Endothelial cell of umbilical vein (primary cell): ENCODE data around the gene VWA1. TPM values are rescaled to one million over a fixed set of nuclear protein-coding genes. Genes with fewer than 3 reads are reported as not detected.

Source experiments
- BruUV-seq: library from RNA; stranded (reverse); fragments of 400-500 nt; replicated peaks from 2 replicates; lab custom pipeline; 2021; lab: Mats Ljungman, UMichigan
- CTCF ChIA-PET: fragments of 300-600, 350-600 bp; sonication (Branson Sonifier 250); formaldehyde crosslinking; loops from one replicate; lab custom pipeline; 2021; ENCODE audit warnings: antibody characterized with exemption, inconsistent platforms; lab: Charles Lee
- POLR2A ChIA-PET: fragments of 300-600, 350-600 bp; sonication (Branson Sonifier 250); formaldehyde crosslinking; loops from one replicate; lab custom pipeline; 2021; ENCODE audit warnings: antibody characterized with exemption, inconsistent platforms; lab: Charles Lee
- DNase-seq: peaks from one replicate; pipeline ENCODE4 v3.0.0-alpha.2; 2011; ENCODE audit warnings: low read depth, low spot score
- FAIRE-seq: peaks from 2 replicates; lab custom pipeline; 2011; peaks lifted over from hg19 to GRCh38; lab: Jason Lieb, UNC
- H2AFZ ChIP-seq: 2 replicates; pipeline ENCODE4 v1.6.0; 2012; ENCODE audit warnings: low read depth, low read length, control low read depth, inconsistent platforms
- H3K27ac ChIP-seq: 2 replicates; pipeline ENCODE4 v1.5.1; 2011; ENCODE audit warnings: low read depth, mild to moderate bottlenecking, control low read depth, low read length, moderate library complexity; ENCODE audit not compliant: insufficient read depth
- H3K27me3 ChIP-seq, 2 experiments: 2 replicates each; pipeline versions ENCODE4 v1.6.0 to v1.6.1; 2011; ENCODE audit warnings: low read length in 2 of 2, mixed read lengths in 1 of 2; ENCODE audit not compliant: control insufficient read depth in 2 of 2, insufficient read depth in 2 of 2
- H3K36me3 ChIP-seq, 2 experiments: 2 replicates in 1 of 2; 3 replicates in 1 of 2; pipeline ENCODE4 v1.5.1; 2011; ENCODE audit warnings: low read length in 2 of 2, mild to moderate bottlenecking in 1 of 2, moderate library complexity in 1 of 2; ENCODE audit not compliant: control insufficient read depth in 2 of 2, insufficient read depth in 2 of 2; ENCODE audit errors: extremely low read depth in 1 of 2
- H3K4me1 ChIP-seq: 3 replicates; pipeline ENCODE4 v1.5.1; 2011; ENCODE audit warnings: mild to moderate bottlenecking, low read length; ENCODE audit not compliant: control insufficient read depth, insufficient read depth; ENCODE audit errors: extremely low read depth
- H3K4me2 ChIP-seq: 2 replicates; pipeline ENCODE4 v1.6.1; 2011; ENCODE audit warnings: low read length, control low read depth, mixed read lengths; ENCODE audit not compliant: insufficient read depth
- H3K4me3 ChIP-seq, 3 experiments: fragments of 200-600 bp in 1 of 3; sonication (generic), shearing (Covaris generic) in 1 of 3; replicated peaks in 1 of 3; 2 replicates each; pipeline ENCODE4 v1.5.1; 2011 to 2016; ENCODE audit warnings: control low read depth in 3 of 3, low read length in 3 of 3, mild to moderate bottlenecking in 2 of 3, inconsistent platforms in 1 of 3, low read depth in 1 of 3, moderate library complexity in 1 of 3; ENCODE audit not compliant: insufficient read depth in 1 of 3
- H3K79me2 ChIP-seq: 2 replicates; pipeline ENCODE4 v1.6.0; 2012; ENCODE audit warnings: low read length, inconsistent platforms; ENCODE audit not compliant: control insufficient read depth, insufficient read depth
- H3K9ac ChIP-seq: replicated peaks from 2 replicates; pipeline ENCODE3; 2011; ENCODE audit warnings: low read length, control low read depth; ENCODE audit not compliant: insufficient read depth; ENCODE audit errors: extremely low read depth
- H3K9me1 ChIP-seq: replicated peaks from 3 replicates; pipeline ENCODE4 v1.6.0; 2011; ENCODE audit warnings: mild to moderate bottlenecking, low read length; ENCODE audit not compliant: control insufficient read depth, insufficient read depth; ENCODE audit errors: extremely low read depth
- H3K9me3 ChIP-seq: replicated peaks from 2 replicates; pipeline ENCODE4 v1.5.1; 2012; ENCODE audit warnings: low read length, inconsistent platforms; ENCODE audit not compliant: control insufficient read depth, insufficient read depth
- H4K20me1 ChIP-seq: replicated peaks from 2 replicates; pipeline ENCODE3; 2011; ENCODE audit warnings: mild to moderate bottlenecking, low read length; ENCODE audit not compliant: control insufficient read depth, insufficient read depth; ENCODE audit errors: extremely low read depth
- CTCF ChIP-seq, 2 donors: IDR thresholded peaks; 1 replicate in 1 of 2; 2 replicates in 1 of 2; pipeline ENCODE4 v1.5.1; 2011; ENCODE audit warnings: low read length in 2 of 2, mild to moderate bottlenecking in 2 of 2, moderate library complexity in 2 of 2, control low read depth in 1 of 2, inconsistent platforms in 1 of 2, low read depth in 1 of 2; ENCODE audit not compliant: insufficient read depth in 1 of 2; ENCODE audit errors: extremely low read depth in 1 of 2
- EZH2 ChIP-seq: IDR thresholded peaks from 2 replicates; pipeline ENCODE4 v1.6.1; 2012; ENCODE audit warnings: borderline replicate concordance, low read depth, mild to moderate bottlenecking, moderate library complexity, low read length, inconsistent platforms; ENCODE audit not compliant: severe bottlenecking
- FOS ChIP-seq: IDR thresholded peaks from 2 replicates; pipeline ENCODE4 v1.6.1; 2011; ENCODE audit warnings: mild to moderate bottlenecking, low read length, moderate library complexity, borderline replicate concordance; ENCODE audit not compliant: insufficient read depth
- GATA2 ChIP-seq: IDR thresholded peaks from 2 replicates; pipeline ENCODE4 v1.7.0; 2011; ENCODE audit warnings: low read depth, mild to moderate bottlenecking, moderate library complexity, mixed read lengths, low read length; ENCODE audit not compliant: insufficient read length, insufficient read depth
- JUN ChIP-seq: IDR thresholded peaks from 2 replicates; pipeline ENCODE4 v1.6.1; 2011; ENCODE audit warnings: borderline replicate concordance, low read depth; ENCODE audit not compliant: insufficient read length, insufficient read depth
- MAX ChIP-seq: IDR thresholded peaks from 2 replicates; pipeline ENCODE4 v1.6.1; 2011; ENCODE audit not compliant: insufficient read depth, insufficient read length
- MYC ChIP-seq: IDR thresholded peaks from one replicate; pipeline ENCODE4 v1.6.1; 2011; ENCODE audit warnings: mild to moderate bottlenecking, low read depth, low read length
- POLR2A ChIP-seq: IDR thresholded peaks from 2 replicates; pipeline ENCODE4 v1.6.1; 2012; ENCODE audit warnings: low read depth, mild to moderate bottlenecking, control low read depth, low read length
- POLR2AphosphoS5 ChIP-seq: IDR thresholded peaks from 2 replicates; pipeline ENCODE4 v1.6.1; 2012; ENCODE audit warnings: low read depth, mild to moderate bottlenecking, control low read depth, low read length, moderate library complexity; ENCODE audit not compliant: insufficient read depth
- dilution Hi-C: fragments of 300-500 bp; cut with MboI; formaldehyde crosslinking; loops from one replicate; pipeline ENCODE4 v1.15.0; 2019; ENCODE audit warnings: low sequenced_read_pairs; ENCODE audit not compliant: extremely low pct_ligation_motif_present
- intact Hi-C: fragments of 100-400 bp; cut with micrococcal nuclease; formaldehyde crosslinking; loops from one replicate; pipeline ENCODE4 v1.10.0; 2022
- polyA plus RNA-seq, 4 experiments: library from polyadenylated mRNA; depleted of rRNA in 3 of 4; stranded (reverse) in 3 of 4; unstranded in 1 of 4; fragments of >200 nt; gene quantifications; 2 replicates each; pipeline versions ENCODE4 v1.2.1 to v1.2.3, GENCODE V29; 2011 to 2012; ENCODE audit warnings: missing spikeins in 1 of 4
- total RNA-seq: library from RNA; stranded (reverse); gene quantifications from 2 replicates; pipeline ENCODE4 v1.2.3, GENCODE V29; 2021

Gene VWA1
- total and polyA plus RNA-seq, 2 donors (not counting 3 experiments of a cell fraction or from before 2014, with no cell fraction given), result 2.0 to 6.1 TPM

GRCh38 chr1:1427106-1427819, 8.2 kb upstream of the VWA1 start:
- Histone ChIP-seq H3K79me2 (no peaks in the 10 kb centered on the region), H3K9me1 (no peaks in the 10 kb centered on the region), H2AFZ (no peak overlapping the region), H3K9me3 (no peaks in the 10 kb centered on the region), H3K36me3 (no peaks in the 10 kb centered on the region), H3K4me1 (peaks cover 10% of the 10 kb centered on the region), H3K27me3 (no peaks in the 10 kb centered on the region), H4K20me1 (no peaks in the 10 kb centered on the region), H3K9ac (no peak overlapping the region), H3K4me2 (no peak overlapping the region), H3K27ac (no peak overlapping the region), H3K4me3 (peak overlapping the region in 1 of 3 experiments; percentile 18)
- POLR2A ChIA-PET, result no interaction called here
- no peak for DNase-seq
- intact Hi-C loops (no loop called here), dilution Hi-C loops (no loop called here)
- CTCF ChIA-PET, result no interaction called here
- FAIRE-seq, result no peak
- no TSS peak for BruUV-seq
- TF ChIP-seq CTCF (IDR thresholded peaks at IDR 0.05; ENCODE audit: extremely low read depth in 1 of 2, insufficient read depth in 1 of 2, low read depth in 1 of 2, low read length in 2 of 2) (no peak), JUN (no peak), POLR2A (no peak), FOS (no peak), POLR2AphosphoS5 (no peak), MAX (no peak), GATA2 (no peak), MYC (no peak), EZH2 (no peak)
